GM10847 (cell line): Measurements from ENCODE around the gene UBE2J2.

ENCODE experiments used
- POLR2A ChIP-seq: IDR thresholded peaks from 2 replicates; pipeline ENCODE4 v1.6.1; 2011; ENCODE audit not compliant: insufficient read length; ENCODE audit errors: extremely low read depth

The UBE2J2 gene

DNA sequence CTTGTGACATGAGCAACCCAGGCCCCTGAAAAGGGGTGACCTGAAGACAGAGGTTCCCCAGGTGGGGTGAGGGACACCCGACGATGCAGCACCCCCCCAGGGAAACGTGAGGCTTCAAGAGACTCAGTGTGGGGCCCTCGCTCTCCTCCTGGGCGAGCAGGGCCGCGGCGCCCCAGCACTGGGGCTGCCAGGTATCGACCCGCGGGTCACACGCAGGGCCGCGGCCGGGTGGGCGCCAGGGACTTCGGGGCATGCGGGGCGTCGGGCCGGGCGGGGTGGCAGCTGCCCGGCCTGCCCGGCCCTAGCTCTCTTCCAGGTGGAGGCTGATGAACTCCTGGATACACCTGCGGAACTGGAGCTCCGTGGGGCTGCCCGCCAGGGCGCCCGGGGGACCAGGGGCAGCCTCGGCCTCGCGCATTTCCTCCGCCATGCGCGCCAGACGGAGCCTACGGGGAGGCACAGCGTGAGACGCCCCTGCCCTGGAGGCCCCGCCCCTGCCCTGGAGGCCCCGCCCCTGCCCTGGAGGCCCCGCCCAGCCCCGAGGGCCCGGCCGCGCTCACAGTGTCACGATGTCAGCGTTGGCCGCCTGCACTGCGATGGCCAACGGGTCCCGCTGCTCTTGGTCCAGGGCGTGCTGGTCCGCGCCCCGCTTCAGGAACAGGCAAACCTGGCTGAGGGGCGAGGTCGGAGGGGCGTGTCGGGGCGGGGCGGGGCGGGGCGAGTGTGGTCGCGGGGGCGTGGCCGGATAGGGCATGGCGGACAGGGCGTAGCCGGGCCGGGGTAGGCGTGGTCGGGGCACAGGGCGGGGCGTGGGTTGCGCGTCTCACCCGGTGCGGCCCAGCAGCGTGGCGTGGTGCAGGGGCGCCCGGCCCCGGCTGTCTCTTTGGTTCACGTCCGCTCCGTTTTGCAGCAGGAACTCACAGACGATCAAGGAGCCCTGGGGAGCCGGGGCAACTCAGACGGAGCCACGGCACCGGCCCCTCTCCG lies 19.9 kb upstream of the UBE2J2 start:
- TF ChIP-seq POLR2A = no peak

DNA sequence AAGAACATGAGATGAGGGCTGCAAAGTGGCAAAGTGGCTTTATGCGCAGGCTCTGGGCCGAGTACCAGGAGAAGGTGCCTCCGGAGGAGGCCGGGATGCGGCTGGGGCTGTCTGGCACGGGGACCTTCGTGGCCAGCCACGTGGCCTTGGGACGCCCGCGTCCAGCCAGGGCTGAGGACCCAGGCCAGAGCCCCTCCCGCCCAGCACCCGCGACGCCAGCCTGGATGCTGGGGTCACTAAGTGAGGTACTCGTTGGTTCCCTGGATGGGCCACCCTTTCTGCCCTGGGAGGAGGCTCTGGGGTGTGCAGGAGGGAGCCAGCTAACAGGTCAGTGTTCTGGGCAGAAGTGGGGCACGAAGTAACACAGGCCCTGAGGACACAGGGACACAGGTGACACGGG lies 19.2 kb upstream of the UBE2J2 start:
- TF ChIP-seq POLR2A = no peak

DNA sequence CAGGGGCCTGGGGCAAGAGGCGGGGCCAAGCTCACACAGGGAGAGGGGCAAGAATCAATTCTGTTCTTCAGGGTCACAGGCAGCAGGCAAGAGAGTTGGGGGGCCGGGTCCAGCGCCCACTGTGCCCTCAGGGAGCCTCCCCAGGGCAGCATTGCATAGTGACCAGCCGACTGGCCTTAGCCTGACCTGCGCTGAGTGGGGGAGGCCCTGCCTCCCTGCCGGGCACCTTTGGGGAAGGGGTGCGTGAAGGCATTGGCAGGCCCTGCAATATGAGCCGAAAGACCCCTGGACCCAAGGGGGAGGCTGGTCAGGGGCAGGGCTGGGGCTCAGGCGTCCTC lies 18.8 kb upstream of the UBE2J2 start:
- TF ChIP-seq POLR2A = no peak

DNA sequence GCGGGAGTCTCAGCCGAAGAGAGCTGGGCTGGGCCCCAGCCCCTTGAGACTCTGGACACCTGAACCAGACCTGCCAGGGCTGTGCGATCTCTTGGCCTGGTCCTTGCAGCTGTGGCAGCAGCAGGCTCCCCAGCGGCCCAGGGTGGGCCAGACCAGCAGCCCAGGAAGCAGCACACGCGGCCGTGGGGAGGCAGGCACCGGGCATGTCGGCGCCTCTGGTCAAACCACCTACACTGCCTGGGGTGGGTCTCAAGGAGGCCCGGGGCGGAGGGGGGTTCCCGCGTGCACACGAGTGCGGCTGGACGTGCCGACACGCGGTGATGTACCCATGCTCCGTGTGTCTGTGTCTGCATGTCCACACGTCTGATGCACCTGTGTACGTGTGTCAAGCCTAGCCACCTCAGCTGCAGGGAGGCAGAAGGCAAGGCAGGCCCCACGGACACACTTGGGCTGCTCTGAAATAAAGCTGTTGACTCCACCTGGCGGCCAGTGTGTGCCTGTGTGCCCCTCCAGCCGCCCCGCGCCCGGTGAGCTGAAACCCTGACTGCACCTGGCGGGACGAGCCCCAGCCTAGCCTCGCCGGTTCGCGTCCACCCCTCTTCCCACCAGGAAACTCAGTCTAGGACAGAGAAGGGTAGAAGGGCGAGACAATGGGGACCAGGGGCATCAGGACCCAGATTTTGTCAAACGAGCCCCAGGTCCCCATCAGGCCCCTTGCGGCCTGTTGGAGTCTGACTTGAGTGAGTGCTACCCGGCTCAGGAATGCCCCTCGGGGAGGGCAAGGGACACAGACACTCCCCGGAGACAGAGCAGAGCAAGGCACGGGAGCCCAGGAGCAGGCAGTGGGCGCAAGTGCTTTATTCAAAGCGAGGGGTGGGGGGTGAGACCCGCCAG lies 18.1 kb upstream of the UBE2J2 start:
- no peak for TF ChIP-seq POLR2A

DNA sequence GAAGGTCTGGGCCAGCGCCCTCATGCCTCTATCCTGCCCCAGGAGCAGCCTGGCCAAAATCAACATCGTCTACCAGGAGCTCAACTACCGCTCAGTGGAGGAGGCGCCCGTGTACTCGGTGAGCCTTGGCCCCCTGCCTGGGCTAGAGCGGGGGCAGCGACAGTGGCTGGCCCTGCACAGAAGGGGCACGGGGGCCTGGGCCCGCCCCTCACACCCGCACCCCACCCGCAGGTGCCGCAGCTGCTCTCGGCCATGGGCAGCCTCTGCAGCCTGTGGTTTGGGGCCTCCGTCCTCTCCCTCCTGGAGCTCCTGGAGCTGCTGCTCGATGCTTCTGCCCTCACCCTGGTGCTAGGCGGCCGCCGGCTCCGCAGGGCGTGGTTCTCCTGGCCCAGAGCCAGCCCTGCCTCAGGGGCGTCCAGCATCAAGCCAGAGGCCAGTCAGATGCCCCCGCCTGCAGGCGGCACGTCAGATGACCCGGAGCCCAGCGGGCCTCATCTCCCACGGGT lies 17.4 kb upstream of the UBE2J2 start:
- no peak for TF ChIP-seq POLR2A

DNA sequence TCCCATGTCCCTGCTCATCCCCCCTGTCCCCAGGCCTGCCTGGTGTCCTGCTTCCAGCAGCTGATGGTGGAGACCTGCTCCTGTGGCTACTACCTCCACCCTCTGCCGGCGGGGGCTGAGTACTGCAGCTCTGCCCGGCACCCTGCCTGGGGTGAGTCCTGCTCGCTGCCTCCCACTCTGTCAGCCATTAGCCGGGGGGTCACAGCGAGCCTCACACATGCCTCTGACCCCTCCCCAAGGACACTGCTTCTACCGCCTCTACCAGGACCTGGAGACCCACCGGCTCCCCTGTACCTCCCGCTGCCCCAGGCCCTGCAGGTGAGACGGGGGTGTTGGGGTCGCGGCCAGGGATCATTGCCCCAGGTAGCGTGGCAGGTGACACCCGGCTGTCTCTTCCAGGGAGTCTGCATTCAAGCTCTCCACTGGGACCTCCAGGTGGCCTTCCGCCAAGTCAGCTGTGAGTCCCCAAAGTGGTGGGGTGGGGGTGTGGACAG lies 16.6 kb upstream of the UBE2J2 start:
- no peak for TF ChIP-seq POLR2A

DNA sequence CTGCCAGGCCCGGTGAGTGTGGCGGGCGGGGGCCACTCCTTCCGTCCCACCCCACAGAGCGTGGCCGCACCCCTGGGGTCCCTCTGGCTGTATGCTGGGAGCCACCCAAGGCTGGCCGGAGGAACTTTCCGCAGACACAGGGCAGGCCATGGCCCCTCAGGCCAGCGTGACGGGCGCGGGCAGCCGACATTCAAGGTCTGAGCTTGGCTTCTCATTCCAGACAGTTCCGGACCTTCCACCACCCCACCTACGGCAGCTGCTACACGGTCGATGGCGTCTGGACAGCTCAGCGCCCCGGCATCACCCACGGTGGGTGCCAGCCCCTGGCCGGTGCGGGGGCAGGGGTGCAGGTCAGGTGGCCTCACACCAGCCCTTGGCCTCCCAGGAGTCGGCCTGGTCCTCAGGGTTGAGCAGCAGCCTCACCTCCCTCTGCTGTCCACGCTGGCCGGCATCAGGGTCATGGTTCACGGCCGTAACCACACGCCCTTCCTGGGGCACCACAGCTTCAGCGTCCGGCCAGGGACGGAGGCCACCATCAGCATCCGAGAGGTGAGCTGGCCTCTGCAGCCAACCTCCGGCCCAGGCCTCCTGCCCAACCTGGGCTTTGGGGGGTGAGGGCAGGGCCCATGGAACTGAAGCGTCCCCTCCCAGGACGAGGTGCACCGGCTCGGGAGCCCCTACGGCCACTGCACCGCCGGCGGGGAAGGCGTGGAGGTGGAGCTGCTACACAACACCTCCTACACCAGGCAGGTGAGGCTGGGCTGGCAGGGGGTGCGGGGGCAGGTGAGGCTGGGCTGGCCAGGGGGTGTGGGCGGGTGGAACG lies 13.8 kb upstream of the UBE2J2 start:
- no peak for TF ChIP-seq POLR2A

DNA sequence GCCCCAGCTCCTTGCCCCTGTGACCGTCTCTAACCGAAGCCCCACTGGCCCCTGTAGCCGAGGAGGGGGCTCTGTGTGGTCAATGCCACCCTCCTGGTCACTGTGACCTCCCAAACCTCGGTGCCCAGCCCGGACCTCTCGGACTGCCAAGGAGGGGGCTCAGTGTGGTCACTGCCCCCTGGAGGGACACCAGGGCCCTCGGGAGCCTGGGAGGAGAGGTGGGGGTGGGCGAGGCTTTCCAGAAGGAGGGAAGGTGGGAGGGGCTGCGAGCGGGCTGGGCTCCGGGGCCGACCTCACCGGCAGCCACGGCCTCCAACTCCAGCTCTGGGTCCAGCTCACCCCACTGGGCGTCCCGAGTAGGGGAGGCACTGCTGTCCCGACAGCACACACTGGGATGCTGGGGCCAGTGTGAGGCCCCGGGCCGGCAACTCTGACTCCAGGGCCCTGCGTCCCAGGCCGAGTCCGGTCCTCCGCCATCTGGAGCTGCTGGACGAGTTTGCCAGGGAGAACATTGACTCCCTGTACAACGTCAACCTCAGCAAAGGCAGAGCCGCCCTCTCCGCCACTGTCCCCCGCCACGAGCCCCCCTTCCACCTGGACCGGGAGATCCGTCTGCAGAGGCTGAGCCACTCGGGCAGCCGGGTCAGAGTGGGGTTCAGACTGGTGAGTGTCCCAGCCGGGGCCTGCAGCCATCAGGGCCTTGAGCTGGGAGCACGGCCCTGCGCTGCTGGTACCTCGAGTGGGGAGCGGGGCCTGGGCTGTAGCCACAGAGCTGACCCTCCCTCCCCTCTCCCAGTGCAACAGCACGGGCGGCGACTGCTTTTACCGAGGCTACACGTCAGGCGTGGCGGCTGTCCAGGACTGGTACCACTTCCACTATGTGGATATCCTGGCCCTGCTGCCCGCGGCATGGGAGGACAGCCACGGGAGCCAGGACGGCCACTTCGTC lies 12.9 kb upstream of the UBE2J2 start:
- TF ChIP-seq POLR2A = no peak

DNA sequence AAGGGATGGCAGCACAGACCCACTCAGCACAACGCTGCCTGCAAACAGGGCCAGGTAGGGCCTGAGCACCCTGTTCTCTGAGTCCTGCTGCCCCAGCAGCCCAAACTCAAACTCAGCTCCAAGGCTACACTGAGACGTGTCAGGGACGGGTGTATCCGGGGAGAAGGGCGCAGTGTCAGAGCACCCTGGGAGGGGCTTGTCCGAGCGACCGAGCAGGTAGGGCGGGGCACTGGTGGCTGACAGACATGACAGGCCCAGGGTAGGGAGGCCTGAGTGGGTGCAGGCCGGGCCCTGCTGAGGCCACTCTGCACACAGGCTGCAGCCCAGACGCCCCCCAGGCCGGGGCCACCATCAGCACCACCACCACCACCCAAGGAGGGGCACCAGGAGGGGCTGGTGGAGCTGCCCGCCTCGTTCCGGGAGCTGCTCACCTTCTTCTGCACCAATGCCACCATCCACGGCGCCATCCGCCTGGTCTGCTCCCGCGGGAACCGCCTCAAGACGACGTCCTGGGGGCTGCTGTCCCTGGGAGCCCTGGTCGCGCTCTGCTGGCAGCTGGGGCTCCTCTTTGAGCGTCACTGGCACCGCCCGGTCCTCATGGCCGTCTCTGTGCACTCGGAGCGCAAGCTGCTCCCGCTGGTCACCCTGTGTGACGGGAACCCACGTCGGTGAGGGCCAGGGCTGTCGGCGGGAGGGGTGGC lies 12.1 kb upstream of the UBE2J2 start:
- no peak for TF ChIP-seq POLR2A

DNA sequence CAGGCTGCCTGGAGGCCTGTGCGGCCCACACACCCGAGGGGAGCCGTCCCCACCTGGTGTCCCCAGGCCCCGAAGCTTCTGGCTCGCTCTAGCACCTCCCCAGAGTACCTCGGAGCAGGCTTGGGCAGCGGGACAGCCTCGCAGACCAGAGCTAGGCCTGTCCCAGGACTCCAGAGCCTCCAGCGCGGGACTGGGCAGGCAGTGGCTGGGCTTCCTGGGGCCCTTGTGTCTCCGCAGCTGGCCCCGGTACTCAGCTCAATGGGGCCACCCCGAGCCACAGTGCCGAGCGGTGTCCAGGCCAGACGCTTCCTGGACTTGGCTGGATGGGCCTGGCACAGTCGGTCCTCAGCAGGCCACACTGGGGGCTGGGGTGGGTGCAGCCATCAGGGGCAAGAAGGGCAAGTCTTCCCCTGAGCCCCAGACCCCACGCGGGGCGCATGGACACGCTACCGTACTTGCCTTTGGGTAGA lies 11.5 kb upstream of the UBE2J2 start:
- TF ChIP-seq POLR2A = no peak

DNA sequence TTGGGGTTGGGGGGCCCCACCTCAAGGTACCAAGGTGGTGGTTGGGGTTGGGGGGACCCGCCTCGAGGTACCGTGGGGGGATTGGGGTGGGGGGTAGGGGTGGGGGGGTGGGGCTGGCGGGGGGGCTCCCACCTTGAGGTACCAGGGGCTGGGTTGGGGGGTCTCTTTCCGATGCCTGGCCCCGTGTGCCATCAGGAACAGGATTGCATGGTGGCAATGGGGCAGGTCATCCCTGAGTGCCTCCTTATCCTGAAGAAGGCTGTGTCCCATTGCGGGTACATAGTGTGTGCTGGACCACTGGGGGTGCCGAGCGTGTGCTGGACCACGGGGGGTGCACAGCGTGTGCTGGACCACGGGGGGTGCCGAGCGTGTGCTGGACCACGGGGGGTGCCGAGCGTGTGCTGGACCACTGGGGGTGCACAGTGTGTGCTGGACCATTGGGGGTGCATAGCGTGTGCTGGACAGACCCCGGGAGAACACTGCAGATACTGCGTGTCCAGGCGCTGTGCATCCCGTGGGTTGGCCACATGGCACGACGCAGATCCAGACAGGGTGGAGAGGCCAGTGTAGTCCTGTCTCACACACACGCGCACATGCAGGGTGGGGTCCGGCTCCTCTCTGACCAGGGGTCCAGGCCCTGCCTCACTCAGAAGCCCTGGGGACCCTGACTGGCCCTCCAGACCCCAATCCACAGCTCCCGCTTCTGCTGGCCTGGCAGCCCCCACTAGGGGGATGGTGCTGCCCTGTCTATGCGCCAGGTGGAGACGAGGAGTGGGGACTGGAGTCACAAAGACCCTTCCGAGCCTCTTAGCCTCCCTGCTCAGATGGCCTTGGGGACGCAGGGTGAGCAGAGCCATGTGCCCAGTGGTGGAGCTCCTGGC lies 10.8 kb upstream of the UBE2J2 start:
- no peak for TF ChIP-seq POLR2A

DNA sequence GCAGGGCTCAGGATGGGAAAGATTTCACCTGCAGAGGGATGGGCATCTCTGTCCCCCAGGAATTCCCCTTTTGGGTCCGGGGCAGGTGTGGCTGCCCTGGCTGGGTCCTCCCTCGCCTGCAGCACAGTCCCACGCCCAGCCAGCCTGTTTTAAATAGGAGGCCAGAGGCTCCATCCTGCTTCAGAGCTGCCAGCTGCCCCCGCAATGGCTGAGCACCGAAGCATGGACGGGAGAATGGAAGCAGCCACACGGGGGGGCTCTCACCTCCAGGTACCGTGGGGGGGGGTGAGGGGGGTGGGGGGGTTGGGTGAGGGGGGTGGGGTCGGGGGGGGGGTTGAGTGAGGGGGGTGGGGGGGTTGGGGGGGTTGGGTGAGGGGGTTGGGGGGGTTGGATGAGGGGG lies 10.2 kb upstream of the UBE2J2 start:
- TF ChIP-seq POLR2A = no peak

DNA sequence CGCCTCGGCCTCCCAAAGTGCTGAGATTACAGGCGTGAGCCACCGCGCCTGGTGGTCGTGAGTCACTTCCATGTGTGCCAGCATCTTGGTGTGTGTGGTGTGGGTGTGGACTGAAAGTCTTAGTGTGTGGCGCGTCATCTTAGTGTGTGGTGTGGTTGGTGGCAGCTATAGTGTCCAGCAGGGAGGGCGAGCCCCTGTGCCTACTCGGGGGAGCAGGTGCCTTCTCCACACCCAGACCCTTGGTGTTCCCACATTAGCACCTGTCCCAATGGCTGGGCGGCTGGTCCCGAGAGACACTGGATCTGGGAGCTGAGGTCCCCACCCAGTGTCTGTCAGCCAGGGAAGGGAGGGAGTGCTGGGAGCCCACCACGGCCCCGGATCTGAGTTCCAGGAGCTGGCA lies 9.3 kb upstream of the UBE2J2 start:
- no peak for TF ChIP-seq POLR2A
